ENCODE data around the gene CBX1. TPM values are rescaled to one million over a fixed set of nuclear protein-coding genes. Genes with fewer than 3 reads are reported as not detected.

The CBX1 gene
- polyA plus RNA-seq, 3 donors: 204 to 213 (median 212) TPM

DNA sequence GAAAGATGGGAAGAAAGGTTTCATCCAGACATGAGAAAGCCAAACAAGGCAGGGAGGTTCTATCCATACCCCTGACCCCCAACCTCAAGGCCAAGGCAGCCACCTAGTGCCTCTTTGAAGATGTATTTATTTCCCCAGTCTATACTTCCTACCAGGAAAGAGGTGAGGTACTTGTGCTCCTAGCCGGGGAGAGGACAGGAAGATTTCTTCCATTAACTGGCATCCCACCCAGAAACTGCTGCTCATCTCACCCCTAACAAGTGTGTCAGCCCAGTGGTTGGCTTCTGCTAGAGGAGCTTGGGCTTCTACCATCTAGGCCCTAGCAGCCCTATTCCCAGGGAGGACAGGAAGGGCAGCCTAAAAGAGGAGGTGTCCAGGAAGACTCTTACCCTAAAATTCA, 72.5 kb downstream of the CBX1 start:
- no peak for DNase-seq (ENCODE audit: low read depth in 3 of 3, low spot score in 2 of 3)

DNA sequence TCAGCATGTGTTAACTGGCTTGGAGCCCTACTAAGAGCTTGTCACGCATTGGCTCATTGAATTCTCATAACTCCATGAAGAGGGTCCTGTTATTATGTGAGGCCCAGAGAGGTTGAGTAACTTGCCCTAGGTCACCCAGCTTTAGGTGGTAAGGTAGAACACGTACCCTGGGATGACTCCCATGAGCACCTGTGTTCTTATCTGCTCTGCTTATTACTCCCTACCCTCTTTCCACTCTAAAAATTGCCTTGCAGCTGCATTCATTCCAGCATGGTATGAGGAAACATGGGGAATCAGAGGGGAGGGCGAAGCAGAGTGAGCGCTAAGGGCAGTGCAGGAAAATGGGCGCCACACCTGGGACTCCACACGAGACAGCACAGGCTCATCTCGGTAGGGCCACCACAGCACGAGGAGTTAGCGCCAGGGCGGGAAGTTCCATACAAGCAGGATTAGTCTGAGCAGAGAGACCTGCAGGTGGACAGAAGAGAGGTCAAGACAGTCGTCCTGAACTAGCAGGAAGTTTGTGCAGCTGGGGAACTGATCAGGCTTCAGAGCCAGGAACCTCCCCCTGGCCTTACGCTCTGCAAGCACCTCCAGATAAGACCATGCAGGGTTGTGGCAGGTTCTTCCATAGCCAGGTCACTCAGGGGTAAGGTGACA, 73.8 kb downstream of the CBX1 start:
- DNase-seq (ENCODE audit: low read depth in 3 of 3, low spot score in 2 of 3): no peak

DNA sequence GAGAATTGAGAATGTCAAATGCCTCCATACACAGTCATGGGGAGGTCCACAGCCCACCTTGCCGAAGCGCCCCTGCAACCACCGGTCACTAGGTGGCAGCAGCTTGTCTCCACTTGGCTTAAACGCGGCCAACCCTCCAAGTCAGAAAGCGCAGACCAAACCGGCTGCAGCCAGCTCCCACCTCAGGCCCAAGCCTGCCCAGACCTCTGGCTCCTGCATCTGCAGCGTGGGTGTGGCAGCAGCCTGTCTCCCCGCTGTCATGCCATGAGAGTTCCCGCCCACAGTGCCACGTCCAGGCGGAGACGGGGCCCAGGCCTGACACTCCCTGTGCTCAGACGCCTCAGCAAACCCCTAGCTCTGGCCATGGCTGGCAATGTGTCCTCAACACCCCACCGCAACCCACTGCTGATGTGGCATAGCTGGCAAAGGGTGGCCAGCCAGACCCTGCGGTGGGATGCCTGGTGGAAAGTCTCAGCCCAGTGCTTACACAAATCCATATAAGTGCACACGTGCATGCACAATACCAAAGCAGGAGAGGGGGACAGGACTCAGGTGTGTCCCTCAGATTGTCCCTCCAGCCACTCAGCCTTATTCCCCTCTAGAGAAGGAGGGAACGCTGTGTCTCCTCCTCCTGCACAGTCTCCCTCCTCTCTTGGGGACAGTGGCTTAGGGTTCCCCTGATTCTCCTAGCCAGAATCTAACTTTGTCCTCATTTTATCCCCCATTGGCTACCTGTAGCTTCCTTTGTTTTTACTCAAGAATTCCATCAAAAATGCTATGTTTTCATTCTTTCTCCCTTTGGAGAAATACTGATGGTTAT, 74.6 kb downstream of the CBX1 start:
- DNase-seq (ENCODE audit: low read depth in 3 of 3, low spot score in 2 of 3): peak in 1 of 3 donors; percentile 78

DNA sequence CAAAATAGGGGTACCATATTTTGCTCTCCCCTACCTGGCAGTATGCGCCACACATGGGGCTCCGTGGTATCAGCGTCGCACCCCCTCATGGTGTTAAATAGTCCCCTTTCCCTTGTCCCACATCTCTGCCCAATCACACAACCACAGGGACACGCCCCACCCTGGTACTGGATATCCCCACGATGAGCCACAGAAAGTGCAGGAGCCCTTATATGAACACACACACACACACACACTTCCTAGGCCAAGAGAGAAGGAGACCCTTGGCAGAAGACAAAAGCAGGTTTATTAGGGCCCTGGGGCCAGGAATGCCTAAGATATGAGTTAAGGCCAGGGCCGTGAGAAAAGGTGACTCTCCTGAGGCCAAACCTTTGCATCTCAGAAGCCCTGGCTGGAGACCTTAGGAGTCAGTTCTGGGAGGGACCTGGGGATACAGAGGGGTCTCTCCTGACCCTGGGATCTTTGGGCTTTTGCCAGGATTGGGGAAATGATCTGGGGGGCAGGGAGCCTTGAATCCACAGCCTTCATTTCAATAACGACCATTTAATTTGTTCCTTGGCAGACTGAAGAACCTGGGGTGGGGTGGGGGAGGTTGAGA, 75.3 kb downstream of the CBX1 start:
- no peak for DNase-seq (ENCODE audit: low read depth in 3 of 3, low spot score in 2 of 3)

DNA sequence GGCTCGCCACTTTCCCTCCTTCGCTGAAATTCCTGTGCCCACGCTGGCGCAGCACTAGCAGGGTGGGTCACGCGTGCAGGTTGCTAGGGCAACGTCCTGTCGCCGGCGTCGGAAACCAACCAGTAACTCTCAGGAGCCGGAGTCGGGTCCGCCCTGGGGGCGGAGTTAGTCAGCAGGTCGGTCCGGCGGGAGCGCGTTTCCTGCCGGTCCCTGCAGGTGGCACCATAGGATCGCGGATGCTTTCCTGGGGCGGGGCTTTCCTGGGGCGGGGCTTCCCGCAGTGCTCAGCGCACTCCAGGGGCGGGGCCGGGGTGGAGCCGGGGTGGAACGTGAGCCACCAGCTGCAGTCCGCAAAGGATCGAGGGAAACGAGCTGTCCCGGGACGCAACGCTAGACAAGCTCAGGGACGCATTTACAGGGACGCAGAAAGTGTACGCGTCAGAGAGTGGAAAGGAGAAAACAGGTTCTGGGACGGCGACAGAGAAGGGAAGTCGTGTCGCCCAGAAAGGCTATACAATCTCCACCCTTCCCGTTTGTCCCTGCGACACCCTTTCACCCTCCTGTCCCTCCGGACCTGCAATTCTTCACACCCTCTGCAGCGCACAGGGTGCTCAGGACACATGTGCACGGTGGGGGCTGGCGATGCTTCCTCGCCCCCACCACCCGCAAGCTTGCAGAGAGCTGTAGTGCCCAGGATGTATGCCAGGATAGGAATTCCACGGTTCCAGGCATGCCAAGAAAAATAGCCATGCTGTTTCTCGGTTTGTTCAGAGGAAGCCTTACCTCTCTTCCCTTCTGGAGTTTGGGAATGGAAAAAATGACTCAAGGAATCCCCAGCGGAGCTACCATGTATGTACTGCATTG, 76.0 kb downstream of the CBX1 start:
- DNase-seq (ENCODE audit: low read depth in 3 of 3, low spot score in 2 of 3): peak; percentile 86 to 92 (median 92)

DNA sequence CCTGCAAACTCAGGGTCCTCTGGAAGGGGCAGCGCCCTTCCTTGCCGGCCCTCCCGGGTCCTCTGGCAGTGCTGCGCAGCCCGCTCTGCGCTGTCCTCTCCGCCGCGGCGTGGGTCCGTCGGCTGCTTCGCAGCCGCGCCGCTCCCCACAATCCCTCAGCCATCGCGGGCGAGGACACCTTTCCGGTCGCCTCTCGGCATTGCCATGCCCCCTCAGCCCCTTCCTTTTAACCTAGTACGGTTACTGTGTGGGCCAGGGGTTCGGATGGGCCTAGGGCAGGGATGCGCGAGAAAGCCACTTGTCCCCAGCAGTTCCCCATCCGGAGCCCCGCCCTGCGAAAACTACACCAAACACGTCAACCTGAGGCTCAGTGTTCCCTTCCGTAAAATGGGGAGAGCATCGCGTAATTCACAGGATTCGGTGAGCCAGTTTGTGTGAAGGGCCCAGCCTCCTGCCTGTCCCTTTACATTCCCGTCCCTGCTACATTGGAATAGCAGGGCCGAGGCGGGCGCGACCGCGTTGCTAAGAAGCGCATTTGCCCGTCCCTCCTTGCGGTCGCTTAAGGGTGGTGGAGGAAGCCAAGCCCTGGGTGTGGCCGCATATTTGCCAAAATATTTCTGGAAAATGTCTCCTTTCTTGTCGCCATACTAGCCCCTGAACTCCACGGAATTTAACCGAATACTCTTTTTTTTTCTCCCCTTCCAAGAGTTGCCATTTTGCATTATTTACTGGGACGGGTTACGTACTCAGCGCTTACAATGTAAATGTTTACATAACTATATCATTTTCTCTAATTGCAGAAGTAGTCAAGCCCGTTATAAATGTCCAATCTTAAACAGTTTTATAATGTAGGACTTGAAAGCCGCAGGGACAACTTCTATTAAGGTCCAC, 76.9 kb downstream of the CBX1 start:
- DNase-seq (ENCODE audit: low read depth in 3 of 3, low spot score in 2 of 3): no peak

DNA sequence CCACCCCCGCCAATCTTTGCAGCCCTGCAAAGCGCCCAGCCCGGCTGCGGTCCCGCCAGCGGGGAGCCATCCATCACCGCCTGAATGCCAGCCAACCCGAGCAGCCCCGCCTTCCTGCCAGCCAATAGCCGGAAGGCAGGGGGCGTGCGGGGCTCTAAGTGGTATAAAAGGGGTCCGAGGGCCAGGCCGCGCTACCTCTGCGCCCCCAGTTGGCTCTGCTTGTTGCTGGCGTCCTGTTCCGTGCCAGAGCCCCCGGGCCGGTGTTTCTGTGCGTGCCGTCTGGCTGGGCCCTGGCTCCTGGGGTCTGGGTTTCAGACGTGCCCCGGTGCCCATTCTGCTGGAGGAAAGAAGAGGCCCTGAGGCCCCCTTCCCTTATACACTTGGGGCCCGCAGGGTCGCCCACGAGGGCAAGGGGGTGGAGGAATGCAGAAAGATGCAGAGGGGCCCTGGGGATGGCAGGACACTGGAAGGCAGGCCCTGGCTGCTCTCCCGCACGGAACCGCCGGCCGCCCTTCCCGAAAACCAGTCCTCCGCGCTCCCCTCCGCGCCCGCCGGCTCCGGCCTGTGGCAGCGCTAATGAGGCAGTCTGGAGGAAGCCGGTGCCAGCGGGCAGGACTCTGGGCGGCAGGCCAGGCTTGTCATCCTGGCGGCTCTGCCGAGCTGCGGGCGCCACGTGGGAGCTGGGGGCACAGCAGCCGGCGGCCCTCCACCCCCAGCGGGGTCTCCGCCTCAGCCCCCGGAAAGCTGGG, 77.7 kb downstream of the CBX1 start:
- no peak for DNase-seq (ENCODE audit: low read depth in 3 of 3, low spot score in 2 of 3)

DNA sequence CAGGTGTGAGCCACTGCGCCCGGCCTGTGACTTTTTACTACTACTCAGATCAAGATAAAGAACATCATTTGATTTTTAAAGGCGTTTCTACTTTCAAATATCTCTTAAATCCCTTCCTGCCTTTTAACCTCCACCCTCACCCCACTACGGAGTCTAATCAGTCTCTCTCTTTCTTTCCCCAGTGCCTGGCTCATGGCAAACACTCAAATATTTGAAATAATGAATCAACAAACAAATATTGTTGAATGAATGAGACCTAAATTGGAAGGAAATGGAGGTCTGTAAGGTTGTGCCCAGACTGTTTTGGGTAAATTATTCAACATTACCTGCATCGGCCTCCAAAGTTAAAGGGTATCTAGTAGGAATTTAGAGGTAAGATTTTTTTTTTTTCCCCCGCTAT, 78.4 kb downstream of the CBX1 start:
- DNase-seq (ENCODE audit: low read depth in 3 of 3, low spot score in 2 of 3): no peak

DNA sequence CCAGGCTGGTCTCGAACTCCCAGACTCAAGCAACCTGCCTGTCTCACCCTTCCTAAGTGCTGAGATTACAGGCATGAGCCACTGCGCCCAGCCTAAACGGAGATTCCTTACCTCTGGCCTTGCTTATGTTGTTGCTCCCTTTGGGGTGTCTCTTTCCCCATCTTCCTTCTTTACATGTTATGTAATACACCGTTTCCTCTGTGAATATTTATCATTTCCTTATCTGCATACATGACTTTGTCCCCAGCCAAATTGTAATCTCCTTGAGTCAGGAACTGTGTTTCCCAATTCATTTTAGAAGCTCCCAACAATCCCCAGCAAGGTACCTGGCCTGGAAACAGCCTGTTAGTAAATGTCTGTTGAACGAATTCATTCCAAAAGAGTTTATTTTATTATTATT, 79.3 kb downstream of the CBX1 start:
- no peak for DNase-seq (ENCODE audit: low read depth in 3 of 3, low spot score in 2 of 3)

Other genes starting within 250 kb of the CBX1 start
- 10 to 100 TPM; 20.1 to 21.7 (median 20.7) TPM for gene SP2, start 205.2 kb downstream of the CBX1 start, polyA plus RNA-seq (ENCODE audit: insufficient read length in 3 of 3)
- gene PNPO, start 159.9 kb downstream of the CBX1 start, polyA plus RNA-seq (ENCODE audit: insufficient read length in 3 of 3): 10 to 100 TPM; 17.5 to 20.2 (median 19.6) TPM
- 10 to 100 TPM; 22.6 to 25.9 (median 24.6) TPM for gene PRR15L, start 143.6 kb downstream of the CBX1 start, polyA plus RNA-seq (ENCODE audit: insufficient read length in 3 of 3)
- 100 to 1,000 TPM; 117 to 147 (median 140) TPM for gene CDK5RAP3, start 130.4 kb downstream of the CBX1 start, polyA plus RNA-seq (ENCODE audit: insufficient read length in 3 of 3)
- gene COPZ2, start 63.7 kb downstream of the CBX1 start, polyA plus RNA-seq (ENCODE audit: insufficient read length in 3 of 3): 10 to 100 TPM; 17.5 to 18.9 (median 18.7) TPM
- gene NFE2L1, start 53.1 kb downstream of the CBX1 start, polyA plus RNA-seq (ENCODE audit: insufficient read length in 3 of 3): 100 to 1,000 TPM; 264 to 274 (median 266) TPM
- gene SNX11, start 6.3 kb upstream of the CBX1 start, polyA plus RNA-seq (ENCODE audit: insufficient read length in 3 of 3): 10 to 100 TPM; 17.1 to 19.2 (median 18.0) TPM